Left forelimb (tissue), 1 donor: ENCODE measurements around the gene THAP4.

Source experiments
- DNase-seq: peaks from one replicate; pipeline ENCODE4 v3.0.0-alpha.2; 2018; ENCODE audit warnings: low spot score

THAP4 gene

GRCh38 chr2:241637018-241637794 lies at the start of gene THAP4, which contains the start of gene ATG4B:
THAP4 (minus strand) TSS chr2:241637158; CDS start chr2:241637017, 141 bp downstream.
ATG4B (plus strand) TSS chr2:241637693; CDS start chr2:241637715, 22 bp downstream.
- DNase-seq: peak; percentile 94

GRCh38 chr2:241686324-241686649 lies 49.3 kb upstream of the THAP4 start:
- DNase-seq: no peak

GRCh38 chr2:241680827-241681599 lies 44.1 kb upstream of the THAP4 start:
- DNase-seq: no peak

GRCh38 chr2:241680044-241680443 lies 43.1 kb upstream of the THAP4 start:
- no peak for DNase-seq

GRCh38 chr2:241678784-241679540 lies 42.0 kb upstream of the THAP4 start:
- DNase-seq: no peak

GRCh38 chr2:241678307-241678706 lies 41.3 kb upstream of the THAP4 start:
- DNase-seq: no peak

GRCh38 chr2:241677392-241677791 lies 40.4 kb upstream of the THAP4 start:
- no peak for DNase-seq

GRCh38 chr2:241676665-241677064 lies 39.7 kb upstream of the THAP4 start:
- DNase-seq: no peak

- DNase-seq: no peak
Measured at GRCh38 chr2:241675885-241676284, 38.9 kb upstream of the THAP4 start.

- no peak for DNase-seq
Measured at GRCh38 chr2:241673797-241674725, 37.1 kb upstream of the THAP4 start.

GRCh38 chr2:241673189-241673663 lies 36.3 kb upstream of the THAP4 start:
- no peak for DNase-seq

- DNase-seq: no peak
Measured at GRCh38 chr2:241672243-241673188, 35.6 kb upstream of the THAP4 start.

GRCh38 chr2:241671457-241672240 lies 34.7 kb upstream of the THAP4 start:
- no peak for DNase-seq

GRCh38 chr2:241670333-241671110 lies 33.6 kb upstream of the THAP4 start:
- no peak for DNase-seq

GRCh38 chr2:241668839-241669238 lies 31.9 kb upstream of the THAP4 start:
- no peak for DNase-seq

- DNase-seq: no peak
Measured at GRCh38 chr2:241668354-241668753, 31.4 kb upstream of the THAP4 start.

- no peak for DNase-seq
Measured at GRCh38 chr2:241666627-241667400, 29.9 kb upstream of the THAP4 start.
